ENCODE measurements around the gene KRTAP10-7.

DNA sequence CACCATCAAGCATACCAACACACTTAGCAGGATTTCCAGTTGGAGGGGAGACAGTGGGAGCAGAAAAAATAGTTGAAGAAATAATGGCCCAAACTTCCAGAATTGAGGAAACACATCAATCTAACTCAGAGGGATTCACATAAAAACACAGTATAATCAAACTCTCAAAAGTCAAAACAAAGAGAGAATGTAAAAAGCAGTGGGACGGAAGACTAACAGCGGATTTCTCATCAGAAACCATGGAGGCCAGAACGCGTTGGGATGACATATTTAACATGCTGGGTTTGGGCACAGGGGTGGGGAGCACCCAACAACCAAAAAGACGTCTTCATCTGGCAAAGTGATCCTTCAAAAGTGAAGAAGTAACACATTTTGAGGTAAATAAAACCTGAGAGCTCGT, 19.5 kb downstream of the KRTAP10-7 start:
- TF ChIP-seq CTCF (IDR thresholded peaks at IDR 0.05) (no peak), POLR2A (IDR thresholded peaks at IDR 0.05) (no peak)

All from right lobe of liver (tissue), 4 donors.